Panc1 (cell line): ENCODE results near the gene RIMBP2. TPM values are rescaled to one million over a fixed set of nuclear protein-coding genes. Genes with fewer than 3 reads are reported as not detected.

Experiments
- ATAC-seq: fragments of 200-7000 bp; cut with Tn5 transposase; 2 replicates; pipeline ENCODE4 v1.9.1; 2020; ENCODE audit warnings: mild to moderate bottlenecking, moderate library complexity
- BruUV-seq: library from RNA; stranded (reverse); fragments of 400-500 nt; replicated peaks from 2 replicates; lab custom pipeline; 2021; lab: Mats Ljungman, UMichigan
- CTCF ChIA-PET: fragments of 300-600 bp; sonication (Branson Sonifier 250); formaldehyde crosslinking; loops from one replicate; lab custom pipeline; 2022; ENCODE audit warnings: antibody characterized with exemption; lab: Charles Lee
- POLR2A ChIA-PET: fragments of 300-600 bp; sonication (Branson Sonifier 250); formaldehyde crosslinking; loops from one replicate; lab custom pipeline; 2022; ENCODE audit warnings: antibody characterized with exemption; lab: Charles Lee
- DNase-seq: peaks from one replicate; pipeline ENCODE4 v3.0.0-alpha.2; 2010; ENCODE audit warnings: low read depth, low spot score
- H3K27ac ChIP-seq: 2 replicates; pipeline ENCODE4 v1.5.1; 2011; ENCODE audit warnings: mild to moderate bottlenecking, low read length, inconsistent platforms
- H3K27me3 ChIP-seq: fragments of 200-500 bp; sonication (Bioruptor generic); 2 replicates; pipeline ENCODE4 v1.6.0; 2014; ENCODE audit warnings: low read length, inconsistent platforms; ENCODE audit not compliant: control insufficient read depth, insufficient read depth
- H3K36me3 ChIP-seq: fragments of 200-500 bp; sonication (Bioruptor generic); 2 replicates; pipeline ENCODE4 v1.5.1; 2014; ENCODE audit warnings: inconsistent platforms, mild to moderate bottlenecking, low read length, moderate library complexity; ENCODE audit not compliant: control insufficient read depth, insufficient read depth
- H3K4me1 ChIP-seq: 2 replicates; pipeline ENCODE4 v1.5.1; 2011; ENCODE audit warnings: inconsistent platforms, mild to moderate bottlenecking, low read length, moderate library complexity; ENCODE audit not compliant: control insufficient read depth, insufficient read depth
- H3K4me3 ChIP-seq, 2 experiments: 2 replicates each; pipeline ENCODE4 v1.5.1; 2011 to 2012; ENCODE audit warnings: low read depth in 2 of 2, low read length in 2 of 2, mild to moderate bottlenecking in 2 of 2, inconsistent platforms in 1 of 2, moderate library complexity in 1 of 2
- H3K9me3 ChIP-seq: fragments of 200-500 bp; sonication (Bioruptor generic); 2 replicates; pipeline ENCODE4 v1.5.1; 2014; ENCODE audit warnings: low read depth, mild to moderate bottlenecking, inconsistent platforms, low read length, moderate library complexity; ENCODE audit not compliant: control insufficient read depth, insufficient read depth
- POLR2AphosphoS5 ChIP-seq: IDR thresholded peaks from 2 replicates; pipeline ENCODE4 v1.6.1; 2012; ENCODE audit warnings: mild to moderate bottlenecking, low read depth, low read length, moderate library complexity
- REST ChIP-seq, 2 experiments: IDR thresholded peaks; 2 replicates each; pipeline ENCODE4 v1.6.1; 2011 to 2012; ENCODE audit warnings: low read depth in 2 of 2, control low read depth in 1 of 2, low read length in 1 of 2, mild to moderate bottlenecking in 1 of 2, moderate library complexity in 1 of 2; ENCODE audit not compliant: insufficient read depth in 1 of 2
- SIN3A ChIP-seq: IDR thresholded peaks from 2 replicates; pipeline ENCODE4 v1.6.1; 2012; ENCODE audit warnings: low read depth, mild to moderate bottlenecking, low read length, moderate library complexity, borderline replicate concordance; ENCODE audit not compliant: insufficient read depth
- TCF7L2 ChIP-seq: IDR thresholded peaks from 2 replicates; pipeline ENCODE4 v1.6.1; 2011; ENCODE audit warnings: mild to moderate bottlenecking, low read depth, low read length, inconsistent platforms
- in situ Hi-C: cut with HindIII; loops from 2 replicates; pipeline ENCODE4 v1.10.0; 2016; ENCODE audit warnings: low sequenced_read_pairs, low pct_unique_long_range_greater_than_20kb
- intact Hi-C: fragments of 100-400 bp; cut with micrococcal nuclease; formaldehyde crosslinking; loops from one replicate; pipeline ENCODE4 v1.10.0; 2022; ENCODE audit not compliant: unreplicated experiment
- total RNA-seq: library from RNA; stranded (reverse); gene quantifications from one replicate; pipeline ENCODE4 v1.2.1, GENCODE V29; 2021; ENCODE audit not compliant: unreplicated experiment
- TF ChIP-seq, protein P1 (sequence below): fragments of 450-650 bp; IDR thresholded peaks from 2 replicates; pipeline ENCODE4 v1.5.1; 2017; ENCODE audit warnings: mild to moderate bottlenecking

Gene RIMBP2
- total RNA-seq, 1 experiment from 2014 or later = not detected

- ATAC-seq (no peak), DNase-seq (no peak)
- no TSS peak for BruUV-seq
- H3K27ac ChIP-seq = no peak overlapping the region
- H3K27me3 ChIP-seq = peaks cover 3% of the 10 kb centered on the region; the same call in 1 of the 2 replicates
- in situ Hi-C loops = no loop called here
- H3K9me3 ChIP-seq = no peaks in the 10 kb centered on the region
- ChIA-PET POLR2A (no interaction called here), CTCF (interaction anchor here (0.6 kb wide), 1 partner anchor 339 kb away, joined by 8 read pairs; no protein-coding TSS in a partner anchor)
- intact Hi-C loops = no loop called here
- H3K36me3 ChIP-seq = no peaks in the 10 kb centered on the region
- TF ChIP-seq REST (IDR thresholded peaks at IDR 0.05; ENCODE audit: insufficient read depth in 1 of 2, low read depth in 2 of 2, low read length in 1 of 2) = no peak
- no peak for TF ChIP-seq TCF7L2
- no peak for TF ChIP-seq POLR2AphosphoS5
- no peak for TF ChIP-seq SIN3A
- TF ChIP-seq, protein P1, sequence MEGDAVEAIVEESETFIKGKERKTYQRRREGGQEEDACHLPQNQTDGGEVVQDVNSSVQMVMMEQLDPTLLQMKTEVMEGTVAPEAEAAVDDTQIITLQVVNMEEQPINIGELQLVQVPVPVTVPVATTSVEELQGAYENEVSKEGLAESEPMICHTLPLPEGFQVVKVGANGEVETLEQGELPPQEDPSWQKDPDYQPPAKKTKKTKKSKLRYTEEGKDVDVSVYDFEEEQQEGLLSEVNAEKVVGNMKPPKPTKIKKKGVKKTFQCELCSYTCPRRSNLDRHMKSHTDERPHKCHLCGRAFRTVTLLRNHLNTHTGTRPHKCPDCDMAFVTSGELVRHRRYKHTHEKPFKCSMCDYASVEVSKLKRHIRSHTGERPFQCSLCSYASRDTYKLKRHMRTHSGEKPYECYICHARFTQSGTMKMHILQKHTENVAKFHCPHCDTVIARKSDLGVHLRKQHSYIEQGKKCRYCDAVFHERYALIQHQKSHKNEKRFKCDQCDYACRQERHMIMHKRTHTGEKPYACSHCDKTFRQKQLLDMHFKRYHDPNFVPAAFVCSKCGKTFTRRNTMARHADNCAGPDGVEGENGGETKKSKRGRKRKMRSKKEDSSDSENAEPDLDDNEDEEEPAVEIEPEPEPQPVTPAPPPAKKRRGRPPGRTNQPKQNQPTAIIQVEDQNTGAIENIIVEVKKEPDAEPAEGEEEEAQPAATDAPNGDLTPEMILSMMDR = no peak
- H3K4me3 ChIP-seq = no peak overlapping the region
- no peaks in the 10 kb centered on the region for H3K4me1 ChIP-seq
Measured at GRCh38 chr12:130485291-130486145, 230.6 kb downstream of the RIMBP2 start.

DNA sequence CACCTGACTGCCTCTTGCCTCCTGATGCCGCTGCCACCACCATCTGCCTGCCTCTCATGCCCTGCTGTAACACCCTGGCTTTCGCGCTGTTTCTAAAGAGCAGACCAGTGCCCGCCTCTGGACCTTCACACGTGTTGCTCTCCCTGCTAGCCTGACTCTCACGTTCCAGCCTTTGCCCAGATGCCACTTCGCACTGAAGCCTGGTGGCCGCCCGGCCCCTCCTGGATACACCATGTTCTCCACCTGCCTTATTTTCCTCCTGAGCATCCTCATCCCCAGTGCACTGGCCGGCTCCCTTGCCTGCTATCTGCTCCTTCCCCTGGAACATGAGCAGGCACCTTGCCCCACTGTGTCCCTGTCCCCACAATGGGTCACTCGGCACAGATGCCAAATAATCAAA is 231.9 kb downstream of the RIMBP2 start:
- Histone ChIP-seq H3K27ac (no peak overlapping the region), H3K4me3 (no peak overlapping the region), H3K36me3 (no peaks in the 10 kb centered on the region), H3K27me3 (no peaks in the 10 kb centered on the region; the same call in 1 of the 2 replicates), H3K9me3 (no peaks in the 10 kb centered on the region), H3K4me1 (no peaks in the 10 kb centered on the region)
- no TSS peak for BruUV-seq
- POLR2A ChIA-PET = no interaction called here
- intact Hi-C loops = no loop called here
- DNase-seq (no peak), ATAC-seq (peak; percentile 53)
- TF ChIP-seq SIN3A = no peak
- TF ChIP-seq POLR2AphosphoS5 = no peak
- TF ChIP-seq REST (IDR thresholded peaks at IDR 0.05; ENCODE audit: insufficient read depth in 1 of 2, low read depth in 2 of 2, low read length in 1 of 2) = no peak
- TF ChIP-seq TCF7L2 = no peak
- in situ Hi-C loops = no loop called here
- CTCF ChIA-PET = no interaction called here
